Measurements from ENCODE around the gene FAM204A. TPM values are rescaled to one million over a fixed set of nuclear protein-coding genes. Genes with fewer than 3 reads are reported as not detected.

Gene FAM204A
- total RNA-seq, 3 donors from 2014 or later: 64.8 to 74.8 (median 65.0) TPM

DNA sequence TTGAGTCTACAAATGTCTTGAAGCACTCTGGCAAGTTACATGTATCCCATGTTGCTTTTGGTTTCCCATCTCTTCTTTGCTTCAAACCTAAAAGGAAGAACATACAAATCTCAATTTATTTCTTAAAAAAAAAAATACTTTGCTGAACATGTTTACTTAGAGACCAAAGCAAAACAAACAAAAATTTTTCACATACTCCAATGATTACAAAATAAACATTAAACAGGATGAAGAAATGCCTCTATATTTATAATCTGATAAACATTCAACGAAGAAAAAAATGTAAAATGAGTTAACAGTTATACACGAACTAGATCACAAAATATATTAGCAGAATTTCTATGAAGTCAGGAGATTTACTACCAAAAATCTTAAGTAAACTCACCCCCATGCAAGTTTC, 31.3 kb downstream of the FAM204A start:
- no peaks in the 10 kb centered on the region for H3K4me1 Mint-ChIP-seq (ENCODE audit: low read depth)
- H3K9me3 Mint-ChIP-seq: no peaks in the 10 kb centered on the region

DNA sequence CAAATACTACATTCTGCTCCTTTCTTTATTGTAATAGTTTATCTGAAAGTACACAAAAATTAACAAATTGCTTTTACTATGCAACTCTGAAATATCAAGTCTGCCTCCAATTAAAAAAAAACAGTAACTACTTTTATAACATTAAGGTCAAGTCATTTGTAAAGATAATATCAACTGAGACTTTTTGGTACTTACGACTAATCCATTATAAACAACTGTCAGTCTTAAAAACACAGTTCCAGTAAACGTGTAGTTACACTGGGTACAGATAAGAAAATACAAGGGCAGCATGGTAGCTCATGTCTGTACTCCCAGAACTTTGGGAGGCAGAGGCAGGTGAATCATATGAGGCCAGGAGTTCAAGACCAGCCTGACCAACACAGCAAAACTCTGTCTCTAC, 32.2 kb downstream of the FAM204A start:
- H3K9me3 Mint-ChIP-seq: no peaks in the 10 kb centered on the region
- no peak for DNase-seq
- no peak for ATAC-seq
- peaks cover 30% of the 10 kb centered on the region for H3K36me3 Mint-ChIP-seq (ENCODE audit: insufficient read depth)
- no peak overlapping the region for H3K4me3 Mint-ChIP-seq
- no peaks in the 10 kb centered on the region for H3K27me3 Mint-ChIP-seq (ENCODE audit: low read depth)
- H3K4me1 Mint-ChIP-seq (ENCODE audit: low read depth): no peaks in the 10 kb centered on the region

More for the DNA sequence above, 31.3 kb downstream of the FAM204A start:
- DNase-seq (no peak), ATAC-seq (no peak)
- H3K4me3 Mint-ChIP-seq: no peak overlapping the region
- H3K27me3 Mint-ChIP-seq (ENCODE audit: low read depth): no peaks in the 10 kb centered on the region
- H3K36me3 Mint-ChIP-seq (ENCODE audit: insufficient read depth): peaks cover 23% of the 10 kb centered on the region

DNA sequence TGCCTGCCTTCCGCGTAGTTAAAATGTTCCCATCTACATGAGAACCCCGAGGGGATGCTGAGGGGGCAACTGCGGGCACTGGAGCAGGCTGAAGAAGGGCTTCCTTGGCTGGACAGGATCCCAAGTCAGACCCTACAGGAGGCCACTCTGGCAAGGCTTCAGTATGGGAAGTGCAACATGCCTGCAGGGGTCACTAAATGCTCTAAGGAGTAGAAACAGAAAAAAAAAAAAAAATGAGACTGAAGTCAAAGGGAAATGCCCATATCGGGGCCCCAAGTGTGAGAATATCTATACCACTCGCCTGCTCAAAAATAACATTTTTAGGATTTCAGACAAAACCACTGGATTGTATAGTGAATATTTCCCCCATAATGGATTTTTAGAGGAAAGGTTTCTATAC, 33.5 kb downstream of the FAM204A start:
- no peak overlapping the region for H3K4me3 Mint-ChIP-seq
- peaks cover 30% of the 10 kb centered on the region for H3K36me3 Mint-ChIP-seq (ENCODE audit: insufficient read depth)
- no peaks in the 10 kb centered on the region for H3K27me3 Mint-ChIP-seq (ENCODE audit: low read depth)
- DNase-seq (no peak), ATAC-seq (no peak)
- H3K9me3 Mint-ChIP-seq: no peaks in the 10 kb centered on the region
- no peaks in the 10 kb centered on the region for H3K4me1 Mint-ChIP-seq (ENCODE audit: low read depth)

DNA sequence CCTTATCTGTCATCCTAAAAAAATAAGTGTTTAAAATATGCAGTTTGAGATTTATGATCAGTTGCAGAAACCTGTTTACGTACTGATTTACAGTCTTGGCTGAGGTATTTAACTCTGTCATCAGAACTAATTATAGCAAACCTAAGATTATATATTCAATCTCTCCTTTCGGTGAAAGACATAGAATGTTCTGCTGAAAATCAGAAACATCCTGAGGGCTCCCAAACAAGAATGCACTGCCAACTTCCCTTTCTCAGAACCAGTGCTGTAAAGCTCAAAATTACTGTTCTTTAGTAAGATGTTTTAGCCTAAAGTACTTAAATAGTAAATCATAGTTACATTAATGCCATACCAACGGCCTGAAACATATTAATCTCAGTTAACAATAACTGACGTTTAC, 34.3 kb downstream of the FAM204A start:
- no peaks in the 10 kb centered on the region for H3K27me3 Mint-ChIP-seq (ENCODE audit: low read depth)
- ATAC-seq: no peak
- no peak overlapping the region for H3K4me3 Mint-ChIP-seq
- no peaks in the 10 kb centered on the region for H3K4me1 Mint-ChIP-seq (ENCODE audit: low read depth)
- H3K36me3 Mint-ChIP-seq (ENCODE audit: insufficient read depth): peaks cover 28% of the 10 kb centered on the region
- no peak for DNase-seq
- H3K9me3 Mint-ChIP-seq: no peaks in the 10 kb centered on the region

- Mint-ChIP-seq H3K4me1 (ENCODE audit: low read depth) (no peaks in the 10 kb centered on the region), H3K36me3 (ENCODE audit: insufficient read depth) (peaks cover 25% of the 10 kb centered on the region), H3K27me3 (ENCODE audit: low read depth) (no peaks in the 10 kb centered on the region), H3K9me3 (no peaks in the 10 kb centered on the region), H3K4me3 (no peak overlapping the region)
- DNase-seq (no peak), ATAC-seq (no peak)
These were observed 34.9 kb downstream of the FAM204A start for GRCh38 chr10:118307220-118307619.

DNA sequence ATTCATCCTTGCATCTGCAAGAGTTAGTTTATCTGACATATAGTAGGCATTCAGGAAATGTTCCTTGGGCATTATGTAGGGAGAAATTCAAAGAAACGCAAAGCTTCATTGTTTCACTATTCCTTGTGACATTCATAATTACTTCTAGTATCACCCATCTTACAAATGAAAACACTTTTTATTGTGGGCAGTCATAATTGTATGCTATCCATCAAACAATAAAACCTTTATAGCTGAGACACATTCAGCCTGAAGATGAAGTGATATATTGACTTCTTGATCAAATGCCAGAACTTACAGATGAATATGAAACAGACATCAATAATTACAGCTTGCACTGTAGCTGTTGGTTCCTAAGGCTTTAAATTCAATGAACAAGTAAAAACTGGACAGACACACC, 36.4 kb downstream of the FAM204A start:
- no peak for ATAC-seq
- H3K36me3 Mint-ChIP-seq (ENCODE audit: insufficient read depth): peaks cover 23% of the 10 kb centered on the region
- no peaks in the 10 kb centered on the region for H3K9me3 Mint-ChIP-seq
- H3K27me3 Mint-ChIP-seq (ENCODE audit: low read depth): no peaks in the 10 kb centered on the region
- H3K4me3 Mint-ChIP-seq: no peak overlapping the region
- no peaks in the 10 kb centered on the region for H3K4me1 Mint-ChIP-seq (ENCODE audit: low read depth)
- no peak for DNase-seq

- no peaks in the 10 kb centered on the region for H3K9me3 Mint-ChIP-seq
- H3K36me3 Mint-ChIP-seq (ENCODE audit: insufficient read depth): peaks cover 21% of the 10 kb centered on the region
- H3K27me3 Mint-ChIP-seq (ENCODE audit: low read depth): no peaks in the 10 kb centered on the region
- H3K4me3 Mint-ChIP-seq: no peak overlapping the region
- DNase-seq (no peak), ATAC-seq (no peak)
- H3K4me1 Mint-ChIP-seq (ENCODE audit: low read depth): no peaks in the 10 kb centered on the region
These were observed 37.6 kb downstream of the FAM204A start for GRCh38 chr10:118304521-118304920.

- H3K27me3 Mint-ChIP-seq (ENCODE audit: low read depth): no peaks in the 10 kb centered on the region
- peaks cover 10% of the 10 kb centered on the region for H3K36me3 Mint-ChIP-seq (ENCODE audit: insufficient read depth)
- no peak overlapping the region for H3K4me3 Mint-ChIP-seq
- H3K9me3 Mint-ChIP-seq: no peaks in the 10 kb centered on the region
- no peak for DNase-seq
- ATAC-seq: no peak
- H3K4me1 Mint-ChIP-seq (ENCODE audit: low read depth): no peaks in the 10 kb centered on the region
These were observed 40.9 kb downstream of the FAM204A start for GRCh38 chr10:118301211-118301610.

- Mint-ChIP-seq H3K36me3 (ENCODE audit: insufficient read depth) (peaks cover 7% of the 10 kb centered on the region), H3K9me3 (no peaks in the 10 kb centered on the region), H3K4me1 (ENCODE audit: low read depth) (no peaks in the 10 kb centered on the region), H3K27me3 (ENCODE audit: low read depth) (no peaks in the 10 kb centered on the region), H3K4me3 (no peak overlapping the region)
- no peak for ATAC-seq
- DNase-seq: no peak
These were observed 41.8 kb downstream of the FAM204A start for GRCh38 chr10:118300320-118300719.

GRCh38 chr10:118298787-118299186, 43.3 kb downstream of the FAM204A start:
- H3K4me1 Mint-ChIP-seq (ENCODE audit: low read depth): no peaks in the 10 kb centered on the region
- DNase-seq (no peak), ATAC-seq (no peak)
- no peaks in the 10 kb centered on the region for H3K36me3 Mint-ChIP-seq (ENCODE audit: insufficient read depth)
- no peaks in the 10 kb centered on the region for H3K9me3 Mint-ChIP-seq
- H3K27me3 Mint-ChIP-seq (ENCODE audit: low read depth): peaks cover 4% of the 10 kb centered on the region
- H3K4me3 Mint-ChIP-seq: no peak overlapping the region

- ATAC-seq: no peak
- Mint-ChIP-seq H3K4me3 (no peak overlapping the region), H3K36me3 (ENCODE audit: insufficient read depth) (no peaks in the 10 kb centered on the region), H3K4me1 (ENCODE audit: low read depth) (no peaks in the 10 kb centered on the region), H3K9me3 (no peaks in the 10 kb centered on the region), H3K27me3 (ENCODE audit: low read depth) (peaks cover 30% of the 10 kb centered on the region)
- no peak for DNase-seq
These were observed 51.0 kb downstream of the FAM204A start for GRCh38 chr10:118291122-118291521.

DNA sequence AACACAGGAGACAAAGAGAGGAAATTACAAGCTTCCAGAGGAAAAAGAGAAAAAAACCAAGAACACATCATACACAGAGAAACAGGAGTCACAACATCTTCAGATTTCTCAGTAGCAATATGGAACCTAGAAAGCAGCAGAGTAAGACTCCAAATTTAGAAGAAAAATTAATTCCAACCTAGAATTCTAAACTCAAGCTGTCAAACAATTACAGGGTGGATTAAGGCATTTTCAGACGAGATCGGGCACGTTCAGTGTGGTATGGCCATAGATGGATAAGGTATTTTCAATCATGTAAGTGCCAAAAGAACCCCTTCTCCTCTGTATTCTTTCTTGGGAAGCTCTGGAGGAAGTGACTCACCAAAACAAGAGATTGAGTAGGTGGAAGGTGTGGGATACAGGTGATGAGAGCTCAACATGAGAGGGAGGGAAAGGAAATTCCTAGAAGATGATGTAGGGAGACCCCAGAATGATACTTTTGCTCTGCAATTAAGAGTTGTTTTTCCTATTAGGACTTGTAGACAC, 51.6 kb downstream of the FAM204A start:
- Mint-ChIP-seq H3K4me1 (ENCODE audit: low read depth) (no peaks in the 10 kb centered on the region), H3K27me3 (ENCODE audit: low read depth) (peaks cover 34% of the 10 kb centered on the region), H3K36me3 (ENCODE audit: insufficient read depth) (no peaks in the 10 kb centered on the region), H3K4me3 (no peak overlapping the region), H3K9me3 (no peaks in the 10 kb centered on the region)
- ATAC-seq (no peak), DNase-seq (no peak)

DNA sequence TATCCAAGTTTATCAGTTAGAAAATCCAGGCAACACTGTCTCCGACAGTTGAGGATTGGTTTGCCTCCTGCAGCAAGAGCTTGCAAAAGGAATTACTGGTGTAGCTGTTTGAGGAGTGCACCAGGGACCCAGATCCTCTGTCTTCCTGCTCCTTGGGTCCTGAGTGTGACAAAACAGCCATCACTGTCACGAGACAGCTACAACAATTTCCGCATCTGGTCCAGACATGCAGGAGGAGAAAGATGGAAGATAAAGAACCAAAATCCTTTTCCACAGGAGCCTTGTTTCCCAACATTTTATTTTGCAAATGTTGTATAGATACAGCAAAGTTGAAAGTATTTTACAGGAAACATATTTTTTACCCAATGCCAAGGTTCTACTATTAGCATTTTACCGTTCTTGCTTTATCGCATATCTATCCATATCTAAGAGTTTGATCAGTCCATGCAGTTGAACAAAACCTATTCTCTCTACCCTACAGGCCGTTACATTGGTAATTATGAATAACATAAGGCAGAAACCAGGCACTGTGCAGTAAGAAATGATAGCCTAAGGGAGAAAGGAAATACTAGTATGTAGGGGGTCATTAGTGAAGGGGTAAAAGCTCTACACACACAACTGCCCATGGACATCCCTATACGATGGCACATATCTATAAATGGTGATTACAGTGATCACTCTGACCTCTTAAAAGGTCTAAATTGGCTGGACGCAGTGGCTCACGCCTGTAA, 54.9 kb downstream of the FAM204A start:
- H3K36me3 Mint-ChIP-seq (ENCODE audit: insufficient read depth): no peaks in the 10 kb centered on the region
- no peaks in the 10 kb centered on the region for H3K4me1 Mint-ChIP-seq (ENCODE audit: low read depth)
- peaks cover 25% of the 10 kb centered on the region for H3K27me3 Mint-ChIP-seq (ENCODE audit: low read depth)
- no peak overlapping the region for H3K4me3 Mint-ChIP-seq
- H3K9me3 Mint-ChIP-seq: no peaks in the 10 kb centered on the region
- no peak for ATAC-seq
- DNase-seq: no peak

GRCh38 chr10:118286051-118286838, 55.9 kb downstream of the FAM204A start:
- Mint-ChIP-seq H3K36me3 (ENCODE audit: insufficient read depth) (no peaks in the 10 kb centered on the region), H3K4me1 (ENCODE audit: low read depth) (no peaks in the 10 kb centered on the region), H3K27me3 (ENCODE audit: low read depth) (peaks cover 20% of the 10 kb centered on the region), H3K9me3 (no peaks in the 10 kb centered on the region), H3K4me3 (no peak overlapping the region)
- ATAC-seq (no peak), DNase-seq (no peak)

DNA sequence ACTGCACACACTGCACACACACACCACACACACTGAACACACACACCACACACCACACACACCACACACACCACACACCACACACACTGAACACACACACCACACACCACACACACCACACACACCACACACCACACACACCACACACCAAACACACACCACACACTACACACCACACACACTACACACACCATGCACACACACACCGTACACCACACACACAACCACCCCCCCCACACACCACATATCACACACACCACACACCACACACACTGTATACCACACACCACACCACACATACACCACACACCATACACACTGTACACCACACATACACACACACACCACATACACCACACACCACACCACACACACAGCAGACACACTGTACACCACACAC, 59.5 kb downstream of the FAM204A start:
- Mint-ChIP-seq H3K36me3 (ENCODE audit: insufficient read depth) (no peaks in the 10 kb centered on the region), H3K27me3 (ENCODE audit: low read depth) (peaks cover 15% of the 10 kb centered on the region), H3K4me3 (no peak overlapping the region), H3K4me1 (ENCODE audit: low read depth) (no peaks in the 10 kb centered on the region), H3K9me3 (peaks cover 5% of the 10 kb centered on the region)
- DNase-seq (no peak), ATAC-seq (no peak)

Measured in activated T-cell treated with anti-CD3 and anti-CD28 coated beads, Interleukin-2, amount 50 U/mL, for 4 hours (primary cell).